IPS-15b (cell line): ENCODE measurements around the gene SRSF2.
"Not testable (repeated sequence)": the region's sequence is repeated elsewhere in the genome, so short reads cannot be mapped to it uniquely, and the experiment has no call there.

ENCODE experiments used
- H3K27me3 ChIP-seq: one replicate; pipeline ENCODE4 v1.6.1; 2013; ENCODE audit warnings: low read length; ENCODE audit not compliant: control insufficient read depth, insufficient read depth
- H3K36me3 ChIP-seq: one replicate; pipeline ENCODE4 v1.6.1; 2013; ENCODE audit warnings: low read length; ENCODE audit not compliant: control insufficient read depth, insufficient read depth
- H3K4me1 ChIP-seq: one replicate; pipeline ENCODE4 v1.6.1; 2013; ENCODE audit warnings: mild to moderate bottlenecking, low read length; ENCODE audit not compliant: control insufficient read depth, insufficient read depth
- H3K4me3 ChIP-seq: one replicate; pipeline ENCODE4 v1.5.1; 2013; ENCODE audit warnings: low read depth, low read length
- H3K9ac ChIP-seq: one replicate; pipeline ENCODE4 v1.6.1; 2013; ENCODE audit warnings: low read depth, mild to moderate bottlenecking, low read length
- H3K9me3 ChIP-seq: one replicate; pipeline ENCODE4 v1.6.1; 2013; ENCODE audit warnings: mild to moderate bottlenecking, low read length; ENCODE audit not compliant: control insufficient read depth, insufficient read depth

Gene SRSF2

GRCh38 chr17:76702076-76702475 lies 35.1 kb downstream of the SRSF2 start:
- H3K4me1 ChIP-seq, result peaks cover 18% of the 10 kb centered on the region
- no peak overlapping the region for H3K9ac ChIP-seq
- no peaks in the 10 kb centered on the region for H3K27me3 ChIP-seq
- no peak overlapping the region for H3K4me3 ChIP-seq
- no peaks in the 10 kb centered on the region for H3K9me3 ChIP-seq
- H3K36me3 ChIP-seq, result no peaks in the 10 kb centered on the region

- H3K27me3 ChIP-seq, result no peaks in the 10 kb centered on the region
- peaks cover 18% of the 10 kb centered on the region for H3K4me1 ChIP-seq
- no peaks in the 10 kb centered on the region for H3K36me3 ChIP-seq
- H3K4me3 ChIP-seq, result no peak overlapping the region
- no peaks in the 10 kb centered on the region for H3K9me3 ChIP-seq
- no peak overlapping the region for H3K9ac ChIP-seq
Measured at GRCh38 chr17:76701471-76701967, 35.6 kb downstream of the SRSF2 start.

- peaks cover 18% of the 10 kb centered on the region for H3K4me1 ChIP-seq
- H3K36me3 ChIP-seq, result no peaks in the 10 kb centered on the region
- H3K27me3 ChIP-seq, result no peaks in the 10 kb centered on the region
- no peak overlapping the region for H3K9ac ChIP-seq
- no peaks in the 10 kb centered on the region for H3K9me3 ChIP-seq
- H3K4me3 ChIP-seq, result no peak overlapping the region
Measured at GRCh38 chr17:76700617-76701470, 36.3 kb downstream of the SRSF2 start.

GRCh38 chr17:76700270-76700616 lies 36.9 kb downstream of the SRSF2 start:
- Histone ChIP-seq H3K27me3 (no peaks in the 10 kb centered on the region), H3K9ac (no peak overlapping the region), H3K4me3 (no peak overlapping the region)

GRCh38 chr17:76698466-76698977 lies 38.6 kb downstream of the SRSF2 start:
- not testable (repeated sequence) for H3K4me3 ChIP-seq, H3K9ac ChIP-seq, H3K27me3 ChIP-seq, H3K9me3 ChIP-seq, H3K36me3 ChIP-seq
- H3K4me1 ChIP-seq, result peaks cover 18% of the 10 kb centered on the region

More at GRCh38 chr17:76700270-76700616, 36.9 kb downstream of the SRSF2 start:
- Histone ChIP-seq H3K36me3 (no peaks in the 10 kb centered on the region), H3K9me3 (no peaks in the 10 kb centered on the region), H3K4me1 (peaks cover 18% of the 10 kb centered on the region)

- Histone ChIP-seq H3K9ac (no peak overlapping the region), H3K4me3 (no peak overlapping the region), H3K4me1 (peaks cover 18% of the 10 kb centered on the region), H3K9me3 (no peaks in the 10 kb centered on the region), H3K36me3 (no peaks in the 10 kb centered on the region), H3K27me3 (no peaks in the 10 kb centered on the region)
Measured at GRCh38 chr17:76697702-76698465, 39.2 kb downstream of the SRSF2 start.

- Histone ChIP-seq H3K4me1 (peaks cover 18% of the 10 kb centered on the region), H3K27me3 (no peaks in the 10 kb centered on the region), H3K36me3 (no peaks in the 10 kb centered on the region), H3K9ac (no peak overlapping the region), H3K9me3 (no peaks in the 10 kb centered on the region), H3K4me3 (no peak overlapping the region)
Measured at GRCh38 chr17:76696763-76697701, 40.1 kb downstream of the SRSF2 start.

GRCh38 chr17:76695059-76695831 lies 41.9 kb downstream of the SRSF2 start:
- no peaks in the 10 kb centered on the region for H3K9me3 ChIP-seq
- H3K36me3 ChIP-seq, result no peaks in the 10 kb centered on the region
- H3K27me3 ChIP-seq, result no peaks in the 10 kb centered on the region
- H3K4me3 ChIP-seq, result no peak overlapping the region
- H3K9ac ChIP-seq, result no peak overlapping the region
- peaks cover 8% of the 10 kb centered on the region for H3K4me1 ChIP-seq

- no peaks in the 10 kb centered on the region for H3K4me1 ChIP-seq
- H3K36me3 ChIP-seq, result no peaks in the 10 kb centered on the region
- no peak overlapping the region for H3K9ac ChIP-seq
Measured at GRCh38 chr17:76691379-76692191, 45.5 kb downstream of the SRSF2 start.

GRCh38 chr17:76690596-76691280 lies 46.4 kb downstream of the SRSF2 start:
- H3K4me1 ChIP-seq, result no peaks in the 10 kb centered on the region
- no peak overlapping the region for H3K9ac ChIP-seq
- H3K9me3 ChIP-seq, result no peaks in the 10 kb centered on the region
- no peaks in the 10 kb centered on the region for H3K27me3 ChIP-seq
- no peak overlapping the region for H3K4me3 ChIP-seq
- H3K36me3 ChIP-seq, result no peaks in the 10 kb centered on the region

More at GRCh38 chr17:76691379-76692191, 45.5 kb downstream of the SRSF2 start:
- Histone ChIP-seq H3K9me3 (no peaks in the 10 kb centered on the region), H3K27me3 (no peaks in the 10 kb centered on the region), H3K4me3 (no peak overlapping the region)
